Activated CD8-positive, alpha-beta T cell treated with anti-CD3 and anti-CD28 coated beads, Interleukin-2, amount 10 ng/mL, durations not matched to agents 7 days and 5 days (primary cell): ENCODE measurements around the gene LOXL1. TPM values are rescaled to one million over a fixed set of nuclear protein-coding genes. Genes with fewer than 3 reads are reported as not detected.

Experiments
- ATAC-seq: fragments of 150-1000 bp; cut with Tn5 transposase; one replicate; pipeline ENCODE4 v1.10.0; 2021; ENCODE audit warnings: moderate library complexity
- CTCF ChIA-PET: fragments of 350-600 bp; sonication (Branson Sonifier 250); formaldehyde crosslinking; loops from one replicate; lab custom pipeline; 2021; ENCODE audit warnings: antibody characterized with exemption; lab: Charles Lee
- POLR2A ChIA-PET: fragments of 350-600 bp; sonication (Branson Sonifier 250); formaldehyde crosslinking; loops from one replicate; lab custom pipeline; 2021; ENCODE audit warnings: antibody characterized with exemption; lab: Charles Lee
- DNase-seq: peaks from one replicate; pipeline ENCODE4 v3.0.0-alpha.2; 2020
- H3K27ac Mint-ChIP-seq: one replicate; pipeline ENCODE4 v1.8.0; 2021; ENCODE audit warnings: mild to moderate bottlenecking, mixed read lengths
- H3K27me3 Mint-ChIP-seq: one replicate; pipeline ENCODE4 v1.8.0; 2021; ENCODE audit warnings: low read depth, mixed read lengths
- H3K36me3 Mint-ChIP-seq: one replicate; pipeline ENCODE4 v1.8.0; 2021; ENCODE audit warnings: low read depth, mixed read lengths
- H3K4me1 Mint-ChIP-seq: one replicate; pipeline ENCODE4 v1.8.0; 2021; ENCODE audit warnings: low read depth, mixed read lengths
- H3K4me3 Mint-ChIP-seq: one replicate; pipeline ENCODE4 v1.8.0; 2021; ENCODE audit warnings: mild to moderate bottlenecking, mixed read lengths
- H3K9me3 Mint-ChIP-seq: one replicate; pipeline ENCODE4 v1.8.0; 2022; ENCODE audit warnings: mixed read lengths; ENCODE audit not compliant: insufficient read depth
- total RNA-seq, 2 experiments: library from RNA; stranded (reverse); gene quantifications; one replicate each; pipeline ENCODE4 v1.2.3, GENCODE V29; 2021

Gene LOXL1
- total RNA-seq, 2 experiments from 2014 or later = 5.9 to 8.4 TPM

DNA sequence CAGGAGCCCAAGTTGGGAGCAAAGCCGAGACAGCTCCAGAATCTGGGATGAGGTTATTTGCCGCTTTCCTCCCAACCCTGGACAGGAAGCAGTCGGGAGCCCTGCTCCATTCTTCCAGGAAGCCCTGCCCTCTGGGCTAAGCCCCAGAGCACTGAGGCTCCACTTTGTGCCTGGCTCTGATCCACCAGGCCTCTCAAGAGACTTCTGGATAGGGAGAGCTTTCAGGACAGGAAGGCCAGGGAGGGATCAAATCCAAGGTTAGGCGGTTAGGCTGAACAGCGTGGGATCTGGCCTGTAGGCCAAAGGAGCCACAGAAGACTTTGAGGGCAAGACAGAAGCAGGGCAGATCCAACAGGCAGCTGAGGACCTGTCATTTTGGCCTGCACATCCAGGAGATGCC, 65.0 kb downstream of the LOXL1 start:
- ChIA-PET CTCF (interaction anchor here (5.0 to 7.5 kb wide), 2 partner anchors 10 to 17 kb away, joined by 24 to 87 read pairs; no protein-coding TSS in a partner anchor), POLR2A (interaction anchor here (1.3 to 2.0 kb wide), 2 partner anchors 8 to 470 kb away, joined by 3 to 6 read pairs; partner anchors contain the start of gene UBL7)
- Mint-ChIP-seq H3K27ac (peak overlapping the region; percentile 52), H3K36me3 (peaks cover 17% of the 10 kb centered on the region), H3K27me3 (no peaks in the 10 kb centered on the region), H3K4me3 (peak overlapping the region; percentile 81), H3K9me3 (no peaks in the 10 kb centered on the region), H3K4me1 (peaks cover 47% of the 10 kb centered on the region)
- no peak for ATAC-seq
- DNase-seq = no peak

DNA sequence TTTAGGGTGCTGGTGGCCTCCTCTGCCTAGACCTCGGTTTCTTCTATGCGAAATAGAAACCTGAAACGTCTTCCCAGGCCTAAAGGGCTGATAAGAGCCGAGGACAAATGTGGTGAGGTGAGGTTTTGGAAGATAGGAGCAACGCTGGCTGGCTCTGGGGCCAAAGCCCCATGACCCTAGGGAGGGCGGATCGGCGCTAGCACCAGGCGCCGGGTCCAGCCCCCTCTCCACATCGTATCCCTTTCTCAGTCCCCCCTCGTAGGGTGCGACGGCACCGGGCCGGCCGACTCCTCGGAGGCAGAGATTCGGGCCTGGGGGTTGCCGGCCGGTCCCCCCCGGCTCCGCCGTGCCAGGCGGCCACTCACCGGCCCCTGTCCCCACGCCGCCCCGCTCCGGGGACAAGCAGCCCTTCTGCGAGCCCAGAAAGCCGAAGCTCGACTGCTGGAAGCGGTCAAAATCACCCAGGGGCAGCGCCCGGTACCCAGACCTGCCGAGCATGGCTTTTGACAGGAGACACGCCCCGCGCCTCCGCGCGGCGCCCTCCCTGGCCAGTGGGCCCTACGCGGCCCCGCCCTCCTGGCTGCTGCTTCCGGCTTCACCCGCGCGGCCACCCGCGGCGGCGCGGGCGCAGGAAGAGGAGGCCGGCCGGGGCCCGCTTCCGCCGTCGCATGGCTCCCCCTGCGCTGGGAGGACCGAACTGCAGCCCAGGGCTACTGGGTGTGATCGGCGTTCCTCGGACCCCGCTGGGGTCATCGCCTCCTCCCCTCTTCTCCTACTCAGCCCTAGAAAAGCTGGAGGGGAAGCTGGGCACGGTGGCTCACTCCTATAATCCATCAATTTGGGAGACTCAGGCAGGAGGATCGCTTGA, 65.7 kb downstream of the LOXL1 start, which contains the start of gene STOML1:
STOML1 (minus strand) TSS at position 570 of the 868 bp plus-strand sequence; CDS start at position 498, 72 bp downstream.
- ATAC-seq (peak; percentile 79), DNase-seq (peak; percentile 94)
- POLR2A ChIA-PET = interaction anchor here (1.3 to 3.3 kb wide), 3 partner anchors 9 to 469 kb away, joined by 3 to 29 read pairs (median 6); partner anchors contain the start of gene UBL7
- Mint-ChIP-seq H3K4me3 (peak within 1 kb of the TSS; percentile 81), H3K27ac (peak within 1 kb of the TSS; percentile 72), H3K9me3 (no peaks in the 10 kb centered on the region), H3K27me3 (no peaks in the 10 kb centered on the region), H3K36me3 (peaks cover 21% of the 10 kb centered on the region), H3K4me1 (peaks cover 52% of the 10 kb centered on the region)
- CTCF ChIA-PET = interaction anchor here (1.0 to 7.5 kb wide), 7 partner anchors 10 to 64 kb away, joined by 3 to 87 read pairs (median 14); no protein-coding TSS in a partner anchor

DNA sequence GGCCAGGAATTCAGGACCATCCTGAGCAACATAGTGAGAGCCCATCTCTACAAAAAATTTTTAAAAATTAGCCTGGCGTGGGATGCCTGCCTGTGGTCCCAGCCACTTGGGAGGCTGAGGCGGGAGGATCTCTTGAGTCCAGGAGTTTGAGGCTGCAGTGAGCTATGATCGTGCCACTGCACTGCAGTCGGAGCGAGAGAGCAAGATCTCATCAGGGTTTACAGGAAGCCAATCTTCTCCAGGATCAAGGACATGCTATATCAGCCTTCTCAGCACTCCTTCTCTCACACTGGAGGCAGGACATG, 66.3 kb downstream of the LOXL1 start:
- Mint-ChIP-seq H3K27ac (peak overlapping the region; percentile 72), H3K27me3 (no peaks in the 10 kb centered on the region), H3K9me3 (no peaks in the 10 kb centered on the region), H3K4me1 (peaks cover 58% of the 10 kb centered on the region), H3K36me3 (peaks cover 27% of the 10 kb centered on the region), H3K4me3 (peak overlapping the region; percentile 69)
- POLR2A ChIA-PET = interaction anchor here (2.0 to 4.5 kb wide), 3 partner anchors 10 to 17 kb away, joined by 6 to 37 read pairs (median 29); no protein-coding TSS in a partner anchor
- DNase-seq = no peak
- ATAC-seq = no peak
- CTCF ChIA-PET = interaction anchor here (0.8 to 7.5 kb wide), 9 partner anchors 11 to 65 kb away, joined by 3 to 87 read pairs (median 4); no protein-coding TSS in a partner anchor

DNA sequence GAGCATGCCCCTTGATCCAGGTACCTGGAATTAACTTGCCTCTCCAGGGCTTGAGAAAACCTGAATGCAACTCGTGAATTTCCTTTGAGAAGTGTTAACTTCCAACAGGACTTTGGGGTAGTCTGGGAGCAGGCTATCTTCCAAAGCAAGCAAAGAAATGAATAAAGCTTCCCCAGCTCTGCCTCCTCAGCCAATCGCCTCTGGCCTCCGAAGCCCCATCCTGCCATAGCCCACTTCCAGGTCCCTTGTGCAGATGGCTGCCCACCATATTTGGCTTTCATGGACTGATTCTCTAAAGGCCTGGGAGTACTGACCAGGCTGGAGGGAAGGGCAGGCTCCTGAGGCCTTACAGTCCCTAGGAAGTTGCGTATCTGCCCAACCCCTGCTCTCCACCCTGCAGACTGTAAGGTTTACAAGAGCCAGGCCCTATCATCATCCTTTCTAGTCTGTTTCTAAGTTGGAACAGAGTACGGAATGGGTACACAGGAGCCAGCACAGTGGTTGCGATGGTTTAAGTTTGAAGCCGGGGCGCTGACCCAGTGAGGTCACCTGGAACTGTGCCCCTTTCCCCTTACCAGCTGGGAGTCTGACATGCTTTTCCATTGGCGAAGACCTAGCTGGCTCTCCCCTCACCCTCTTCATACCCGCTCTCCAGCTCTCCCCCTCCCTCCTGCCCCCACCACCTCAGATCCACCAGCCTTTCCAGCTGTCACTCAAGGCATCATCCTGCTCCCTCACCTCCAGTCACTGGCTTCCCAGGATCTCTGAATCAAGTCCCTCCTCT, 67.1 kb downstream of the LOXL1 start:
- no peaks in the 10 kb centered on the region for H3K27me3 Mint-ChIP-seq
- CTCF ChIA-PET = interaction anchor here (0.8 to 7.5 kb wide), 17 partner anchors 10 to 314 kb away, joined by 3 to 87 read pairs (median 6); no protein-coding TSS in a partner anchor
- peak overlapping the region; percentile 90 for H3K27ac Mint-ChIP-seq
- no peaks in the 10 kb centered on the region for H3K9me3 Mint-ChIP-seq
- H3K4me1 Mint-ChIP-seq = peaks cover 67% of the 10 kb centered on the region
- no peak for ATAC-seq
- peak overlapping the region; percentile 89 for H3K4me3 Mint-ChIP-seq
- POLR2A ChIA-PET = interaction anchor here (0.9 to 4.5 kb wide), 6 partner anchors 12 to 34 kb away, joined by 3 to 37 read pairs (median 17); no protein-coding TSS in a partner anchor
- H3K36me3 Mint-ChIP-seq = peaks cover 36% of the 10 kb centered on the region
- no peak for DNase-seq

DNA sequence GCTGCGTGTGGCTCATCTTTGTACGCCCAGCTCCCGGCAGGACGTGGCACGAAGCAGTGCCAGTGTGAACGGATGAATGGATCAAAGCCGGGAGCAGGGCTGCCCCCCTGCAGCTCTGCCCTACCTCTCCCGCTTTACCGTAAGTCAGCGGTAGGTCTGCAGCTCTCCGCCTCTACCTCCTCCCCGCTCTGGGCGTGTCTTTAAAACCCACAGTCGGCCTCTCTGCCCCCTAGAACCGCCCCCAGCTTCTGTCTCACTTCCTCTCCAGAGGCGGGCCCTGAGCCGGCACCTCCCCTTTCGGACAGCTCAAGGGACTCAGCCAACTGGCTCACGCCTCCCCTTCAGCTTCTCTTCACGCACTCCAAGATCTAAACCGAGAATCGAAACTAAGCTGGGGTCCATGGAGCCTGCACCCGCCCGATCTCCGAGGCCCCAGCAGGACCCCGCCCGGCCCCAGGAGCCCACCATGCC, 68.2 kb downstream of the LOXL1 start, which contains the start of gene PML:
PML (plus strand) TSS at position 304 of the 471 bp plus-strand sequence; CDS start at position 401, 97 bp downstream.
- Mint-ChIP-seq H3K9me3 (no peaks in the 10 kb centered on the region), H3K4me3 (peak within 1 kb of the TSS; percentile 89), H3K27me3 (no peaks in the 10 kb centered on the region), H3K4me1 (peaks cover 73% of the 10 kb centered on the region), H3K36me3 (peaks cover 45% of the 10 kb centered on the region), H3K27ac (peak within 1 kb of the TSS; percentile 90)
- DNase-seq (peak; percentile 99), ATAC-seq (peak; percentile 84)
- POLR2A ChIA-PET = interaction anchor here (0.6 to 4.5 kb wide), 17 partner anchors 9 to 546 kb away, joined by 3 to 37 read pairs (median 3); partner anchors contain the start of gene ARID3B
- CTCF ChIA-PET = interaction anchor here (1.0 to 7.5 kb wide), 15 partner anchors 9 to 313 kb away, joined by 3 to 87 read pairs (median 8); no protein-coding TSS in a partner anchor

DNA sequence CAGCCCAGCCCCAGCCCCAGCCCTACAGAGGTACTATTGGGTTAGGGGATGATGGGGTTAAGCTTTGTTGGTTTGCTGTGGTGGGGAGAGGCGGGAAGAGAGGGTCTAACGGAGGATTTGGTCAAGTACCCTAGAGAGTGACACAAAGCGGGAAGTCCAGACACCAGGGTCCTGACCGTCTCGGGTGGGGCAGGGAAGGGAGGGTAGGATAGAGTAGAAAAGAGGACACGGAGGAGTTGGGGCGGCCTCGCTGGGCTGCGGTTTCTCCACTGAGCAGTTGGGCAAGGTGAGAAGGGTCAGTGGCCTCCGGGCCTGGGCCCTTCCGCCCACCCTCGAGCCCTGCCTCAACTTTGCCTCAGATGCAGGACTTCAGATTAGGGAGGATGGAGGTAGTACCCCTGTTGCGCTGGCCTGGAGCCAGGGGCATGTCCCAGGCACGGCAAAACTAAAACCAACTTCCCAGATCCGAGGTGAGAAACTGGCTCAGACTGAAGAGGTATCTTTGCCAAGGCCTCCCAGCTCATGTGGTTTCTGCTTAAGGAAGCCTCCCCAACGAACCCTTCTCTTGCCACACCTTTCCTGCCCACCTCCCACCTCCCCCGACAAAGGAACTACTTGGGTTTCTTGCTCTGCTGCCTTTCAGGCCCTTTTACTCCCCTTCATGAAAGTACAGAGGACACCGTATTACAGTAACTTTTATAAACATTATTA, 68.8 kb downstream of the LOXL1 start:
- peak overlapping the region; percentile 90 for H3K27ac Mint-ChIP-seq
- H3K9me3 Mint-ChIP-seq = no peaks in the 10 kb centered on the region
- ATAC-seq (peak; percentile 1), DNase-seq (peak; percentile 38)
- POLR2A ChIA-PET = interaction anchor here (0.6 to 4.5 kb wide), 13 partner anchors 10 to 546 kb away, joined by 3 to 37 read pairs (median 4); partner anchors contain the start of gene ARID3B
- H3K27me3 Mint-ChIP-seq = no peaks in the 10 kb centered on the region
- H3K36me3 Mint-ChIP-seq = peaks cover 48% of the 10 kb centered on the region
- peak overlapping the region; percentile 89 for H3K4me3 Mint-ChIP-seq
- peaks cover 71% of the 10 kb centered on the region for H3K4me1 Mint-ChIP-seq
- CTCF ChIA-PET = interaction anchor here (1.1 to 7.5 kb wide), 13 partner anchors 9 to 67 kb away, joined by 3 to 87 read pairs (median 8); no protein-coding TSS in a partner anchor

DNA sequence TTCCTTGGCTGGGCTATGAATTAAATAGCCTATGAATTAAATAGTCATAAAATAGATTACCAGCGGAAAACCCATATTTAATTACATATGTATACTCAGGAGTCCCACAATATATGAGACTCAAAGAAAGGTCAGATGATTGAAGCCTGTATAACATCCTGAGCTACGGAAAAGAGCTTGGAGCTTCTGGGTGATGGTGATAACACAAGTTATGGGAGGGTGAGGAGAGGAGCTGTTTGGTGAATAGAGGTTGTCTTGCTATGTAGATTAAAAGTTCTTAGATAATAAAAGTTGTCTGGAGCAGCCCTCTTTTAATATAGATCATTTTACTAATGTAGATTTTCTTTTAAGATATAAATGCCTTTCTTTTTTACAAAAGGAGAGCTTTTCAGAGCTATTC, 70.0 kb downstream of the LOXL1 start:
- no peak for DNase-seq
- Mint-ChIP-seq H3K4me1 (peaks cover 68% of the 10 kb centered on the region), H3K4me3 (peak overlapping the region; percentile 89), H3K36me3 (peaks cover 55% of the 10 kb centered on the region), H3K27me3 (no peaks in the 10 kb centered on the region), H3K9me3 (no peaks in the 10 kb centered on the region), H3K27ac (peak overlapping the region; percentile 90)
- no peak for ATAC-seq
- POLR2A ChIA-PET = interaction anchor here (0.8 to 4.5 kb wide), 2 partner anchors 10 to 13 kb away, joined by 4 to 37 read pairs; no protein-coding TSS in a partner anchor
- CTCF ChIA-PET = interaction anchor here (0.8 to 1.3 kb wide), 5 partner anchors 9 to 52 kb away, joined by 3 to 13 read pairs (median 6); no protein-coding TSS in a partner anchor

DNA sequence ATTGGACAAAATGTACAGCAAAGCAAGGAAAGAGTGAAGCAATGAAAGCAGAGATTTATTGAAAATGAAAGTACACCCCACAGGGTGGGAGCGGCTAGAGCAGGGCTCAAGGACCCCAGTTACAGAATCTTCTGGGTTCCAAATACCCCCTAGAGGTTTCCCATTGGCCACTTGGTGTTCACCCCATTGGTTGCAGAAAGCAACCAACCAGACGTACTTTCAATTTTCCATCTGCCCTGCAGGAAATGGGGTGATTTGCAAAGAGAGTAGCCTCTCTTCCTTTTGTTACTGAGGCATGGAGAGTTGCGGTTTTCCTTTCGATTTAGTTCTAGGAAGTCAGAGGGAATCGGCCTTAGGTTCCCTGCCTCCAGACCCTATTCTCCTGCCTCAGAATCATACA, 70.7 kb downstream of the LOXL1 start:
- ChIA-PET POLR2A (interaction anchor here (0.8 to 4.5 kb wide), 2 partner anchors 9 to 14 kb away, joined by 4 to 37 read pairs; no protein-coding TSS in a partner anchor), CTCF (interaction anchor here (1.0 to 1.3 kb wide), 4 partner anchors 10 to 51 kb away, joined by 6 to 13 read pairs (median 6); no protein-coding TSS in a partner anchor)
- Mint-ChIP-seq H3K9me3 (no peaks in the 10 kb centered on the region), H3K4me3 (peak overlapping the region; percentile 89), H3K4me1 (peaks cover 68% of the 10 kb centered on the region), H3K36me3 (peaks cover 56% of the 10 kb centered on the region), H3K27ac (peak overlapping the region; percentile 88), H3K27me3 (no peaks in the 10 kb centered on the region)
- peak; percentile 73 for DNase-seq
- ATAC-seq = peak; percentile 22

DNA sequence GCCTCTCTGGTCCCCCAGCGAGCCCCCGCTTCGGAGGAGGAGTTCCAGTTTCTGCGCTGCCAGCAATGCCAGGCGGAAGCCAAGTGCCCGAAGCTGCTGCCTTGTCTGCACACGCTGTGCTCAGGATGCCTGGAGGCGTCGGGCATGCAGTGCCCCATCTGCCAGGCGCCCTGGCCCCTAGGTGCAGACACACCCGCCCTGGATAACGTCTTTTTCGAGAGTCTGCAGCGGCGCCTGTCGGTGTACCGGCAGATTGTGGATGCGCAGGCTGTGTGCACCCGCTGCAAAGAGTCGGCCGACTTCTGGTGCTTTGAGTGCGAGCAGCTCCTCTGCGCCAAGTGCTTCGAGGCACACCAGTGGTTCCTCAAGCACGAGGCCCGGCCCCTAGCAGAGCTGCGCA, 71.7 kb downstream of the LOXL1 start:
- H3K27me3 Mint-ChIP-seq = no peaks in the 10 kb centered on the region
- DNase-seq = no peak
- H3K4me3 Mint-ChIP-seq = peak overlapping the region; percentile 89
- H3K27ac Mint-ChIP-seq = no peak overlapping the region
- POLR2A ChIA-PET = no interaction called here
- peaks cover 62% of the 10 kb centered on the region for H3K36me3 Mint-ChIP-seq
- CTCF ChIA-PET = no interaction called here
- peaks cover 61% of the 10 kb centered on the region for H3K4me1 Mint-ChIP-seq
- H3K9me3 Mint-ChIP-seq = no peaks in the 10 kb centered on the region
- ATAC-seq = no peak
